B cell (primary cell): ENCODE results near the gene CFAP52.

Experiments
- EZH2 ChIP-seq: IDR thresholded peaks from 2 replicates; pipeline ENCODE4 v1.6.1; 2012; ENCODE audit warnings: borderline replicate concordance, low read depth, mild to moderate bottlenecking, moderate library complexity, low read length; ENCODE audit not compliant: insufficient read depth, poor library complexity, severe bottlenecking
- TF ChIP-seq, protein P1 (sequence below): fragments of 200-600 bp; IDR thresholded peaks from one replicate; pipeline ENCODE4 v1.8.0; 2022; ENCODE audit warnings: antibody characterized with exemption, mild to moderate bottlenecking

DNA sequence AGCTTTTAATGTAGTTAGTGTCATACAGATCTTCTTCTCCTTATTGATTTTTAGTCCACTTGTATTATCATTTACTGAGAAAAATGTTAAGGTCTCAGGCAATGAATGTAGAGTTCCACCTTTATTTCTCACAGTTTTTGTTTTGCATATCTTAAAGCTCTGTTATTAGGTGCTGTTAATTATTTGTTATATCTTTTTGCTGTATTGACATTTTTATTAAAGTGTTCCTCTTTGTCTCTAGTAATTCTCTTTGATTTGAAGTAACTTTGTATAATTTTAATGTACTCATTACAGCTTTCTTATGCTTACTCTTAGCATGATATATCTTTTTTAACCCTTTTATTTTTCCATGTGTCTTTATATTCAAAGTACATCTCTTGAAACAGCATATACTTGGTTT is 46.5 kb downstream of the CFAP52 start:
- no peak for TF ChIP-seq EZH2
- TF ChIP-seq, protein P1, sequence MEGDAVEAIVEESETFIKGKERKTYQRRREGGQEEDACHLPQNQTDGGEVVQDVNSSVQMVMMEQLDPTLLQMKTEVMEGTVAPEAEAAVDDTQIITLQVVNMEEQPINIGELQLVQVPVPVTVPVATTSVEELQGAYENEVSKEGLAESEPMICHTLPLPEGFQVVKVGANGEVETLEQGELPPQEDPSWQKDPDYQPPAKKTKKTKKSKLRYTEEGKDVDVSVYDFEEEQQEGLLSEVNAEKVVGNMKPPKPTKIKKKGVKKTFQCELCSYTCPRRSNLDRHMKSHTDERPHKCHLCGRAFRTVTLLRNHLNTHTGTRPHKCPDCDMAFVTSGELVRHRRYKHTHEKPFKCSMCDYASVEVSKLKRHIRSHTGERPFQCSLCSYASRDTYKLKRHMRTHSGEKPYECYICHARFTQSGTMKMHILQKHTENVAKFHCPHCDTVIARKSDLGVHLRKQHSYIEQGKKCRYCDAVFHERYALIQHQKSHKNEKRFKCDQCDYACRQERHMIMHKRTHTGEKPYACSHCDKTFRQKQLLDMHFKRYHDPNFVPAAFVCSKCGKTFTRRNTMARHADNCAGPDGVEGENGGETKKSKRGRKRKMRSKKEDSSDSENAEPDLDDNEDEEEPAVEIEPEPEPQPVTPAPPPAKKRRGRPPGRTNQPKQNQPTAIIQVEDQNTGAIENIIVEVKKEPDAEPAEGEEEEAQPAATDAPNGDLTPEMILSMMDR: no peak
